ENCODE measurements around the gene IDS.

DNA sequence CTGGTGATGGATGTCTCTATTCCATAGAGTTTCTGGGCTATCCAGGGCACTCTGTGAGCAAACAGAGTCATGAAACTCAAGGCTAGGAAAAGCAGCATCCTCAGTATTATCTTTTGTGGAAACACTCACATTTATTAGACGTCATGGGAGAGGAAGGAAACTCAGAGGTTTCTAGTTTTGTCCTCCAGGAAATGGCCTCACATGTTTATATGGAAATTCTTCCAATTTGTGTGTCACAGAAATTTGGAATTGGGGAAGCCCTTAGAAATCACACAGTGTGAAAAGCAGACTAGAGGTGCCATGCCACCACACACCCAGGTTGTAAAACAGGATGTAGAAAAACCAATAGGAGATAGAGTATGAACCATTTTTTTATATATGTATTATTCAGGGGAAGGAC, 31.1 kb downstream of the IDS start:
- TF ChIP-seq EP300 (IDR thresholded peaks at IDR 0.05; ENCODE audit: borderline replicate concordance) = no peak
- TF ChIP-seq, protein P1, sequence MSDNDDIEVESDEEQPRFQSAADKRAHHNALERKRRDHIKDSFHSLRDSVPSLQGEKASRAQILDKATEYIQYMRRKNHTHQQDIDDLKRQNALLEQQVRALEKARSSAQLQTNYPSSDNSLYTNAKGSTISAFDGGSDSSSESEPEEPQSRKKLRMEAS (IDR thresholded peaks at IDR 0.05) = no peak
- TF ChIP-seq ZBTB7A (IDR thresholded peaks at IDR 0.05; ENCODE audit: low read depth) = no peak
- TF ChIP-seq CEBPB (IDR thresholded peaks at IDR 0.05) = no peak
- no peak for TF ChIP-seq TAF1 (IDR thresholded peaks at IDR 0.05; ENCODE audit: low read depth)
- TF ChIP-seq RAD21 (IDR thresholded peaks at IDR 0.05; ENCODE audit: low read depth) = no peak
- TF ChIP-seq, protein P2, sequence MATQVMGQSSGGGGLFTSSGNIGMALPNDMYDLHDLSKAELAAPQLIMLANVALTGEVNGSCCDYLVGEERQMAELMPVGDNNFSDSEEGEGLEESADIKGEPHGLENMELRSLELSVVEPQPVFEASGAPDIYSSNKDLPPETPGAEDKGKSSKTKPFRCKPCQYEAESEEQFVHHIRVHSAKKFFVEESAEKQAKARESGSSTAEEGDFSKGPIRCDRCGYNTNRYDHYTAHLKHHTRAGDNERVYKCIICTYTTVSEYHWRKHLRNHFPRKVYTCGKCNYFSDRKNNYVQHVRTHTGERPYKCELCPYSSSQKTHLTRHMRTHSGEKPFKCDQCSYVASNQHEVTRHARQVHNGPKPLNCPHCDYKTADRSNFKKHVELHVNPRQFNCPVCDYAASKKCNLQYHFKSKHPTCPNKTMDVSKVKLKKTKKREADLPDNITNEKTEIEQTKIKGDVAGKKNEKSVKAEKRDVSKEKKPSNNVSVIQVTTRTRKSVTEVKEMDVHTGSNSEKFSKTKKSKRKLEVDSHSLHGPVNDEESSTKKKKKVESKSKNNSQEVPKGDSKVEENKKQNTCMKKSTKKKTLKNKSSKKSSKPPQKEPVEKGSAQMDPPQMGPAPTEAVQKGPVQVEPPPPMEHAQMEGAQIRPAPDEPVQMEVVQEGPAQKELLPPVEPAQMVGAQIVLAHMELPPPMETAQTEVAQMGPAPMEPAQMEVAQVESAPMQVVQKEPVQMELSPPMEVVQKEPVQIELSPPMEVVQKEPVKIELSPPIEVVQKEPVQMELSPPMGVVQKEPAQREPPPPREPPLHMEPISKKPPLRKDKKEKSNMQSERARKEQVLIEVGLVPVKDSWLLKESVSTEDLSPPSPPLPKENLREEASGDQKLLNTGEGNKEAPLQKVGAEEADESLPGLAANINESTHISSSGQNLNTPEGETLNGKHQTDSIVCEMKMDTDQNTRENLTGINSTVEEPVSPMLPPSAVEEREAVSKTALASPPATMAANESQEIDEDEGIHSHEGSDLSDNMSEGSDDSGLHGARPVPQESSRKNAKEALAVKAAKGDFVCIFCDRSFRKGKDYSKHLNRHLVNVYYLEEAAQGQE (IDR thresholded peaks at IDR 0.05; ENCODE audit: low read depth) = no peak
- TF ChIP-seq, protein P3, sequence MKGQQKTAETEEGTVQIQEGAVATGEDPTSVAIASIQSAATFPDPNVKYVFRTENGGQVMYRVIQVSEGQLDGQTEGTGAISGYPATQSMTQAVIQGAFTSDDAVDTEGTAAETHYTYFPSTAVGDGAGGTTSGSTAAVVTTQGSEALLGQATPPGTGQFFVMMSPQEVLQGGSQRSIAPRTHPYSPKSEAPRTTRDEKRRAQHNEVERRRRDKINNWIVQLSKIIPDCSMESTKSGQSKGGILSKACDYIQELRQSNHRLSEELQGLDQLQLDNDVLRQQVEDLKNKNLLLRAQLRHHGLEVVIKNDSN (IDR thresholded peaks at IDR 0.05) = no peak
- TF ChIP-seq YY1 (IDR thresholded peaks at IDR 0.05; ENCODE audit: low read depth) = no peak
- TF ChIP-seq EGR1 (IDR thresholded peaks at IDR 0.05) = no peak
- TF ChIP-seq FOXM1 (IDR thresholded peaks at IDR 0.05; ENCODE audit: borderline replicate concordance, low read depth) = no peak
- no peak for TF ChIP-seq NFIC (IDR thresholded peaks at IDR 0.05)
- no peak for TF ChIP-seq TCF12 (IDR thresholded peaks at IDR 0.05; ENCODE audit: low read depth)

Data from Ishikawa (cell line).